GM10266 (cell line): ENCODE data around the gene RABGAP1.

Source experiments
- DNase-seq: peaks from one replicate; pipeline ENCODE4 v3.0.0; 2012; ENCODE audit errors: extremely low spot score
- CTCF ChIP-seq: IDR thresholded peaks from 2 replicates; pipeline ENCODE4 v1.5.1; 2012; ENCODE audit warnings: mild to moderate bottlenecking, low read depth; ENCODE audit not compliant: control insufficient read depth, insufficient read depth; ENCODE audit errors: missing control alignments

RABGAP1 gene

DNA sequence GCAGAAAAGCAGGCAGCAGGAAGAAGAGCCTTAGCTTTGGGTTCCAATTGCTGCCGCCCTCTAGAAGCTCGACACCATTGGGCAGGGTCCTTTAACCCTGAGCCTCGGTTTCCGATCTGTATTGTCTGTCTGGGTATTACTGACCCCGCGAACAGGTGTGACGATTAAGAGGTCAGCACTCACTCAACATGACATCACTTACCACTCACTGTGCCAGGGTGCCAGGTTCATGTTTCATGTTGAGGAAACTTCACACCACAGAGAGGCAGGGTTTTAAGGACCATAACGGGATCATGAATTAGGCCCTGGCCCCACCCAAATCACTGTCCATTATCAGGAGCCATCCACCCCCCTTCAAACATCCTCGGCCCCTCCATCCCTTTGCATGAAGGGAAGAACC is 168.2 kb downstream of the RABGAP1 start:
- DNase-seq = no peak
- TF ChIP-seq CTCF = no peak

GRCh38 chr9:123109540-123110279 is 168.9 kb downstream of the RABGAP1 start:
- no peak for DNase-seq
- TF ChIP-seq CTCF = no peak

DNA sequence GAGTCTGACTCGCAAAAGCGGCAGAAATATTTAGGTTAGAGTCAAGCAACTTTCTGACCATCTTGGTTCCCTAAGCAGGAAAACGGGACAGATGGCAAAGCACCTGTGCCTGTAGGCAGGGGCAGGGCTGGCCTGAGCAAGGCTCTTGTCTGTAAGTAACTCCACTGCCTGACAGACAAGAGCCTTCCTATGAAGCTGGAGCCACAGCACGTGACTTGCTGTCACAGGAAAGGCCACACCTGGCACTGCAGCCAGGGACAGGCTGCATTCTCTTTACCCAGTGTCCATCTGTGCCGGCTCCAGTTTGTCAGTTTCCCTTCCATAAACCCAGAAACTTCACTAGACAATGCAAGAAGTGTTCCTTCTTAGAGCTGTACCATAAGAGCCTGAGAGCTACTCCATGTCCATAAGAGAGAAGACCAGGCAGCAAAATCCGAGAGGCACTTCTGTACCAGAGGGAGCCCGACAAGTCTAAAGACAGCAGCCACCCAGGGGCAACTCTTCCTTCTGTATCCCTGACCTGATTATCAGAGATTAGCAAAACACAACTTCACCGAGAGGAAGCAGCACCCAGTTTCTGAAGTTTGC is 170.7 kb downstream of the RABGAP1 start:
- DNase-seq = no peak
- no peak for TF ChIP-seq CTCF

GRCh38 chr9:123112015-123112975 is 171.5 kb downstream of the RABGAP1 start:
- TF ChIP-seq CTCF = no peak
- no peak for DNase-seq

- DNase-seq = no peak
These were observed 172.4 kb downstream of the RABGAP1 start for GRCh38 chr9:123113185-123113584.

More at GRCh38 chr9:123113185-123113584, 172.4 kb downstream of the RABGAP1 start:
- no peak for TF ChIP-seq CTCF
